PC-3 (cell line): ENCODE measurements around the gene CLSTN1. TPM values are rescaled to one million over a fixed set of nuclear protein-coding genes. Genes with fewer than 3 reads are reported as not detected.

Experiments
- ATAC-seq: fragments of 200-7000 bp; cut with Tn5 transposase; 2 replicates; pipeline ENCODE4 v1.9.1; 2020; ENCODE audit warnings: mild to moderate bottlenecking, moderate library complexity
- BruUV-seq: library from RNA; stranded (reverse); fragments of 400-500 nt; replicated peaks from 2 replicates; lab custom pipeline; 2021; lab: Mats Ljungman, UMichigan
- CTCF ChIA-PET: fragments of 300-600 bp; sonication (Branson Sonifier 250); formaldehyde crosslinking; loops from one replicate; lab custom pipeline; 2022; ENCODE audit warnings: antibody characterized with exemption; lab: Charles Lee
- POLR2A ChIA-PET: fragments of 300-600 bp; sonication (Branson Sonifier 250); formaldehyde crosslinking; loops from one replicate; lab custom pipeline; 2022; ENCODE audit warnings: antibody characterized with exemption; ENCODE audit not compliant: unreplicated experiment; lab: Charles Lee
- DNase-seq: peaks from one replicate; pipeline ENCODE4 v3.0.0-alpha.2; 2015
- H2AFZ ChIP-seq: fragments of 300-600 bp; sonication (generic); 2 replicates; pipeline ENCODE4 v1.6.0; 2016; ENCODE audit warnings: antibody characterized with exemption, low read length
- H3F3A ChIP-seq: fragments of 300-600 bp; sonication (generic); one replicate; pipeline ENCODE4 v1.6.0; 2017; ENCODE audit warnings: antibody characterized with exemption, low read length, control low read depth, mild to moderate bottlenecking; ENCODE audit not compliant: unreplicated experiment
- H3K27ac ChIP-seq: fragments of 300-600 bp; sonication (generic); 2 replicates; pipeline ENCODE4 v1.5.1; 2016; ENCODE audit warnings: mild to moderate bottlenecking, low read length
- H3K27me3 ChIP-seq: fragments of 300-600 bp; sonication (generic); 2 replicates; pipeline ENCODE4 v1.6.1; 2016; ENCODE audit warnings: low read length, mixed read lengths
- H3K36me3 ChIP-seq: fragments of 300-600 bp; sonication (generic); 2 replicates; pipeline ENCODE4 v1.6.1; 2016; ENCODE audit warnings: low read depth, mixed run types, low read length, mixed read lengths
- H3K4me1 ChIP-seq: fragments of 300-600 bp; sonication (generic); 2 replicates; pipeline ENCODE4 v1.5.1; 2016; ENCODE audit warnings: low read length; ENCODE audit not compliant: insufficient read depth
- H3K4me2 ChIP-seq: fragments of 300-600 bp; sonication (generic); 2 replicates; pipeline ENCODE4 v1.6.0; 2016; ENCODE audit warnings: low read length
- H3K4me3 ChIP-seq: fragments of 300-600 bp; sonication (generic); 2 replicates; pipeline ENCODE4 v1.5.1; 2016; ENCODE audit warnings: mild to moderate bottlenecking, low read length, mixed read lengths
- H3K79me2 ChIP-seq: fragments of 300-600 bp; sonication (generic); 2 replicates; pipeline ENCODE4 v1.6.1; 2017; ENCODE audit warnings: low read length, mixed read lengths
- H3K9ac ChIP-seq: fragments of 300-600 bp; sonication (generic); 2 replicates; pipeline ENCODE4 v1.6.0; 2016; ENCODE audit warnings: mild to moderate bottlenecking, low read length
- H3K9me2 ChIP-seq: fragments of 300-600 bp; sonication (generic); replicated peaks from 2 replicates; pipeline ENCODE4 v1.6.1; 2016; ENCODE audit warnings: mixed run types, low read length, mixed read lengths
- H3K9me3 ChIP-seq: fragments of 300-600 bp; sonication (generic); 2 replicates; pipeline ENCODE4 v1.6.1; 2016; ENCODE audit warnings: low read length, mixed read lengths
- H4K20me1 ChIP-seq: fragments of 300-600 bp; sonication (generic); 2 replicates; pipeline ENCODE4 v1.6.1; 2016; ENCODE audit warnings: low read length, mixed read lengths
- CTCF ChIP-seq: fragments of 300-600 bp; sonication (generic); conservative IDR thresholded peaks from 2 replicates; pipeline ENCODE4 v1.5.1; 2017; ENCODE audit warnings: antibody characterized with exemption, low read depth, mild to moderate bottlenecking, low read length
- EZH2 ChIP-seq: fragments of 300-600 bp; sonication (generic); IDR thresholded peaks from one replicate; pipeline ENCODE4 v1.6.1; 2017; ENCODE audit warnings: antibody characterized with exemption, mild to moderate bottlenecking, low read length; ENCODE audit not compliant: unreplicated experiment
- EZH2phosphoT487 ChIP-seq: fragments of 300-600 bp; sonication (generic); IDR thresholded peaks from 2 replicates; pipeline ENCODE4 v1.6.1; 2018; ENCODE audit warnings: mild to moderate bottlenecking, antibody characterized with exemption, low read length, borderline replicate concordance
- intact Hi-C: fragments of 100-400 bp; cut with micrococcal nuclease; formaldehyde crosslinking; loops from 2 replicates; pipeline ENCODE4 v1.9.0; 2023
- total RNA-seq: library from RNA; depleted of rRNA; stranded (reverse); fragments of >200 nt; gene quantifications from 2 replicates; pipeline ENCODE4 v1.2.3, GENCODE V29; 2014

The CLSTN1 gene
- total RNA-seq, 1 experiment from 2014 or later: 98.3 TPM

GRCh38 chr1:9861360-9861759 is 37.6 kb upstream of the CLSTN1 start:
- H3K9me3 ChIP-seq: no peaks in the 10 kb centered on the region
- CTCF ChIA-PET: interaction anchor here (0.7 to 1.3 kb wide), 2 partner anchors 24 to 77 kb away, joined by 3 to 8 read pairs; no protein-coding TSS in a partner anchor
- no peak overlapping the region for H3K4me3 ChIP-seq
- H4K20me1 ChIP-seq: no peaks in the 10 kb centered on the region
- H3K79me2 ChIP-seq: no peaks in the 10 kb centered on the region
- DNase-seq (no peak), ATAC-seq (no peak)
- H3K4me2 ChIP-seq: no peak overlapping the region
- TF ChIP-seq EZH2 (no peak), EZH2phosphoT487 (no peak), CTCF (peak; percentile 20; the same call in 1 of the 2 replicates)
- H3K27me3 ChIP-seq: no peaks in the 10 kb centered on the region
- no peaks in the 10 kb centered on the region for H3F3A ChIP-seq
- no peaks in the 10 kb centered on the region for H3K4me1 ChIP-seq
- H3K9ac ChIP-seq: no peak overlapping the region
- no TSS peak for BruUV-seq
- intact Hi-C loops: no loop called here
- no peak overlapping the region for H3K27ac ChIP-seq
- no peaks in the 10 kb centered on the region for H3K9me2 ChIP-seq
- no peak overlapping the region for H2AFZ ChIP-seq
- H3K36me3 ChIP-seq: no peaks in the 10 kb centered on the region; the same call in 1 of the 2 replicates
- POLR2A ChIA-PET: no interaction called here

GRCh38 chr1:9860887-9861286 is 37.1 kb upstream of the CLSTN1 start:
- POLR2A ChIA-PET: no interaction called here
- Histone ChIP-seq H3K9ac (no peak overlapping the region), H3F3A (no peaks in the 10 kb centered on the region), H3K36me3 (no peaks in the 10 kb centered on the region; the same call in 1 of the 2 replicates), H3K4me3 (no peak overlapping the region), H3K4me1 (no peaks in the 10 kb centered on the region), H3K79me2 (no peaks in the 10 kb centered on the region), H2AFZ (no peak overlapping the region), H3K27me3 (no peaks in the 10 kb centered on the region), H3K9me2 (no peaks in the 10 kb centered on the region), H3K27ac (no peak overlapping the region), H3K9me3 (no peaks in the 10 kb centered on the region), H4K20me1 (no peaks in the 10 kb centered on the region), H3K4me2 (no peak overlapping the region)
- intact Hi-C loops: no loop called here
- TF ChIP-seq EZH2: no peak
- TF ChIP-seq CTCF: no peak
- CTCF ChIA-PET: interaction anchor here (1.3 kb wide), 1 partner anchor 76 kb away, joined by 8 read pairs; no protein-coding TSS in a partner anchor
- no peak for ATAC-seq
- no TSS peak for BruUV-seq
- no peak for DNase-seq

GRCh38 chr1:9859281-9860014 is 35.7 kb upstream of the CLSTN1 start:
- Histone ChIP-seq H3K9me2 (no peaks in the 10 kb centered on the region), H2AFZ (no peak overlapping the region), H3K27ac (no peak overlapping the region), H4K20me1 (no peaks in the 10 kb centered on the region), H3K9me3 (no peaks in the 10 kb centered on the region), H3F3A (no peaks in the 10 kb centered on the region), H3K4me3 (no peak overlapping the region), H3K79me2 (no peaks in the 10 kb centered on the region), H3K4me1 (no peaks in the 10 kb centered on the region), H3K9ac (no peak overlapping the region), H3K4me2 (no peak overlapping the region), H3K36me3 (peaks cover 7% of the 10 kb centered on the region), H3K27me3 (no peaks in the 10 kb centered on the region)
- ChIA-PET POLR2A (no interaction called here), CTCF (no interaction called here)
- intact Hi-C loops: no loop called here
- DNase-seq (no peak), ATAC-seq (no peak)
- TF ChIP-seq CTCF: no peak
- TF ChIP-seq EZH2phosphoT487: no peak
- no peak for TF ChIP-seq EZH2
- no TSS peak for BruUV-seq
